Stimulated activated naive CD4-positive, alpha-beta T cell treated with Interleukin-2 at 50 U/mL for 16 hours (primary cell): Measurements from ENCODE around the gene MAP3K12.

Experiments
- DNase-seq: peaks from one replicate; lab custom pipeline; 2025; lab: John Stamatoyannopoulos, UW

MAP3K12 gene

DNA sequence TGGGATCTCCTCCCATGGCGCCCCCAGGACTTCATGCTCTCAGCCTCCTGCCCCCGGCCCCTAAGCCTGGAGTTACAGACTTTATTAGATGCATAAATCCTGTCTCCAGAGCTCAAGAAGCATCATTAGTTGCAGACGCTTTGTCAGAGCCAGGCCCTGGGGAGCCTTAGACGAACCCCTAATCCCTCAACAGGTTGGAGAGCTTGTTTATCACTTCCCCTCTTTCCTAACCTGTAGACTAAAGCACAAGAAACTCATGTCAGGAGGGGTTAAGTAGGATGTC is 8.3 kb upstream of the MAP3K12 start:
- no peak for DNase-seq

DNA sequence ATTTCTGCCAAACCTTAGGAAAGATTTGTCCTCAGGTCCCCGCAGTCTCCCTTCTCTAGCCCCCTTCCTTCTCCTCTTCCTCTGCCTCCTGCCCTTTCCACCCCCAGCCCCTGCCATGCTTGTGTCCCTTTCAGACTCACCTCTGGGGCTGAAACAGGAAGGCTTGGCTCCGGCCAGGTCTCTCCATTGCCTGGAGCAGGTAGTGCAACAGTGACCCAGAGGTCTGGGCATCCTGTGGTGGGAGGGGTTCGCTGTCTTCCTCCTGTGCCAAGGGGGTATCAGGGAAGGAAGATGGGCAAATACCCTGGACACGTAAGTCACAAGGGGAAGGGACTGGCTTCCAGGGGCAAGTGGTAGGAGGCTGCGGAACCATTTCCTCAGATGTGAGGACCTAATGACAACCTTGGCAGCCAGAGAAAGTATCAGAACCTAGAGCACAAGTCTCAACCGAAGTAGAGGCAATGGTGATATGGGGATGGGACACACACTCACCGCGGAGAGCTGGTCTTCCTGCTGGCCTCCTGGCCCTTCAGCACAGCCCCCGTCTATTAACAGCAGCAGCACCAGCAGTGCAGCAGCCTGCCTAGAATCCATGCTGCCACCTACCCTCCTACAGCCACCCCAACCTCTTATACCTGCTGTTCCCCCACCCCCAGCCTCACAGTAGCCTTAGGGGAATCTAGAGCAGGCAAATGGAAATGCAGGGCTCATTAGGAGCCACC is 7.8 kb upstream of the MAP3K12 start, which contains the start of gene NPFF:
NPFF (minus strand) TSS at position 604 of the 722 bp plus-strand sequence; CDS start at position 594, 10 bp downstream.
- DNase-seq, result no peak

DNA sequence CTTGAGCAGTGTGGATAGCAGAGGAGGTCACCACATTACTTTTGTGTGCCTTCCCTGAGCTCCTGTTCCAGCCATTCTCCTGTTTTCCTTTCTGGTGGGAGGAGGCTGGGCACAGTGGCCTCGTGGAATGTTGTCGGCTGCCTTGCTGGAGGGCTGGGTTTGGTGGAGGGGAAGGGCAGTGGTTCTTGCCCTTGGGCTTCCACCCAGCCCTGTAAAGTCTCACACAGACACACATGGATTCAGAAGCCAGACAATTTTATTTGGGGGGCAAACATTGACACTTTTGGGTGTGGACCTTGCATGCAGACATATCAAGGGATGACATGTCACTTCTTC is 7.2 kb upstream of the MAP3K12 start:
- no peak for DNase-seq

DNA sequence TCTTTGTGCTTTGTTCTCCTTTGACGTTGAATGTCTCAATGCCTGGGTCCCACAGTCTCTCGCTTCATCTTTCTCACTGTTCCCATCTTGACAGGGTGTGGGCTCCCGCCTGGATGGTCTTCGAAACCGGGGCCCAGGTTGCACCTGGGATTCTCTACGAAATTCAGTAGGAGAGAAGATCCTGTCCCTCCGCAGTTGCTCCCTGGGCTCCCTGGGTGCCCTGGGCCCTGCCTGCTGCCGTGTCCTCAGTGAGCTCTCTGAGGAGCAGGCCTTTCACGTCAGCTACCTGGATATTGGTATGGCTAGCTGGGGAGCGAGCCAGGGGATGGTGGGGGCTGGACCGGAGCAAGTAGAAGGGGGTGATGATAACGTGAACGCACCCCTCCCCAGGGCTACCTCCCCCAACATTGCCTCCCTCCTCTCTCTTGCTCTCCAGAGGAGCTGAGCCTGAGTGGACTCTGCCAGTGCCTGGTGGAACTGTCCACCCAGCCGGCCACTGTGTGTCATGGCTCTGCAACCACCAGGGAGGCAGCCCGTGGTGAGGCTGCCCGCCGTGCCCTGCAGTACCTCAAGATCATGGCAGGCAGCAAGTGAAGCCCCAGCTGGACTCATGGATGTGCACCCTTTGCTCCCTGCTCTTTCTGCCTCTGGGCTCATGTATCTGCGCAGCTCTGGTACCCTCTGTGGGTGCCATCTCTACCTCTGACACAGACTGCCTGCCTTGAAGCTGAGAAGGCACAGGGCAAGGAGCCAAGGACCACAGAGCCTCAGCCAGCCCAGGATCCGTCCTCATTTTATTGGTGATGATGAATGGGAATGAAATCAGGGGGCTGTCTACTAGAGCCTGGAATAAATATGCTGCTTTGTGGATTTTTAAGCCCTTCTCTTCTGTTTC is 6.5 kb upstream of the MAP3K12 start:
- no peak for DNase-seq

DNA sequence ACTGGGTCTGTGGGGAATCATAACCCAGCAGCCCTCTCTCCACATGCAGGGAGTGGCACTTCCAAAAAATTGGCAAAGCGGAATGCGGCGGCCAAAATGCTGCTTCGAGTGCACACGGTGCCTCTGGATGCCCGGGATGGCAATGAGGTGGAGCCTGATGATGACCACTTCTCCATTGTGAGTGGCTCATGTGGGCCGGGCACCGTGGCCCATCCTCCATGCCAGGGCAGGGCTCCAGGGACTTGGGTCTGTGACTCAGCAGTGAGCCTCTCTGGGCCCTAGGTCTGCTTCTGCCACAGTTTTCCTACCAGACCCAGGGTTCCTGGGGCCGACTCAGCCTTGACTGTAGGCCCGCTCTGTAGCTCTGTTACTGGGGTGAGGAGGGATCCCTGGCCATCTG is 5.8 kb upstream of the MAP3K12 start:
- no peak for DNase-seq

DNA sequence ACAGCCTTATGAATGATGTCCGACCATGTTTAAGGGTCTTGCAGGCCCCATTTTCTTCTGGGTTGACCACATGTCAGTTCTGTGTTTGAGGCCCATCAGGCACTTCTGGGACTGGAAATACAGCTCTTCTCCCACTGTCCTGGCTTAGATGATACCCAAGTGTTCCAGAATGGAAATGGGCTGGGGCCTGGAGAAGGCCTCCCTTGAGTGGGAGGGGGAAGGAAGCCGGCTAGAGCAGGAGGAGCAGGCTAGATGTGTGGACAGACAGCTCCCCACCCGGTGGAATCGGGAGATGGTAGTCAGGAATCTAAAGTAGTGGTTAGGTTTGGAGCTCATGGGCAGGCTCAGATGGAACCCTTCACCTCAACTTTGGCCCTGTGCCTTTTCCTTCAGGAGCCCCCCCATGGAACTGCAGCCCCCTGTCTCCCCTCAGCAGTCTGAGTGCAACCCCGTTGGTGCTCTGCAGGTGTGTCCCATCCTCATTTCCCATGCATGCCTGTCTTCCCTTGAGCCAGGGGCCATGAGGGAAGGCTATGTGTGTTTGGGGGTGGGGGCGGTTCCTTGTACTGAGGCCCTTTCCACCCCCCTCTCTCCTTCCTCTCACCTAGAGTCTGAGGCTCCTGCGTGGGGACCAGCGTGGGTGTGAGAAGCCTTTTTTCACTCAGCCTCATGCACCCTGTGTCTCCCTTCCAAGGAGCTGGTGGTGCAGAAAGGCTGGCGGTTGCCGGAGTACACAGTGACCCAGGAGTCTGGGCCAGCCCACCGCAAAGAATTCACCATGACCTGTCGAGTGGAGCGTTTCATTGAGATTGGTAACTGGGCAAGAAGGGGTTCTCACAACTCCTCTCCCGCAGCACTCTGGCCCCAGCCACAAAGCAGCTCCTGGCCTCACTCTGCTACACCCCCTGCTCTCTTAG is 5.0 kb upstream of the MAP3K12 start:
- DNase-seq, result no peak

DNA sequence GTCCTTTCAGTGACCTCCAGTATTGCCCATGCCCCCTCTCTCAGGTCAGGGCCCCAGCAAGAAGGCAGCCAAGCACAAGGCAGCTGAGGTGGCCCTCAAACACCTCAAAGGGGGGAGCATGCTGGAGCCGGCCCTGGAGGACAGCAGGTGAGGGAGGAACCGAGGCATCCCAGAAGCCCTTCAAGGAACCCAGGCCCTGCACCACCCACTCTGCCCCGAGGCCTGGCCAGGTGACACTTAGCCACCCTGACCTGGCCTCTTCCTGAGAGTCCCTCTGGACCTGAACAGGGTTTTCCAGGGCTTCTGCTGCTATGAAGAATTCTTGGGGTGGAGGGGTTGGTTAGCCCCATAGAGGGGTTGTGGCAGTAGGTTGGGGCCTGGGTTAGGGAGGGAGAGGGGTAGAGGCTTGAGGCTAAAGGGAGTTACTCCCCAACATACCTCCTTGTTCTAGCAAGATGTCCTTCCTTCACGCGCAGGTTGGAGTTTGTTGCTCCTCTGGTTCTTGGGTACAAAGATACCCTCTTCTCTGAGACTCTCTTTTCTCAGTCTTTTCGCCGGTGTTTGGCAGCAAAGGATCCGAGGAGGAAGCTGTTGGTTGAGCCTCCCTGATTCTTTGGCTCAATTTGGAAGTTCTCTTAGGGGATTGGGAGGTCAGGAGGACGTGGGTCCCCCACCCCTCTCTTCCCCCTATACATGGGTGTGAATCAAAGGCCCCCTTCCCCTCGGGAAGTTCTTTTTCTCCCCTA is 3.9 kb upstream of the MAP3K12 start:
- DNase-seq, result no peak

DNA sequence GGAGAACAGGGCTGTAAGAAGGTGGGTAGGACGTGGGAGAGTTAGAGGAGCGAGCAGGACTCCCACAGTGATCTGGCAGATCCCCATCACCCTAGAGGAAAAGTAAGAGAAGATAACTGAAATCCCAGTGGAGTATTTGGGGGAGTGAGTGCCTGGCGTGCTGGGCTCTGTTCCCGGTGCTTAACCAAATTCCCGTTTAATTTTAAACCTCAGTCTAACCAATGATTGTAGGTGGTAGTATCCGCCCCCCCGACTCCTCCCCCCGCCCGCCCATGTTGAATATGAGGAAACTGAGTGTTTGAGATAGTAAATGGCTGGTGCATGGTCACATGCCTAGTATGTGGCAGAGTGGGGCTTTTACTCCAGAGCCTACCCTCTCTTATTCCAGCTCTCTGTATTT is 3.1 kb upstream of the MAP3K12 start:
- no peak for DNase-seq

DNA sequence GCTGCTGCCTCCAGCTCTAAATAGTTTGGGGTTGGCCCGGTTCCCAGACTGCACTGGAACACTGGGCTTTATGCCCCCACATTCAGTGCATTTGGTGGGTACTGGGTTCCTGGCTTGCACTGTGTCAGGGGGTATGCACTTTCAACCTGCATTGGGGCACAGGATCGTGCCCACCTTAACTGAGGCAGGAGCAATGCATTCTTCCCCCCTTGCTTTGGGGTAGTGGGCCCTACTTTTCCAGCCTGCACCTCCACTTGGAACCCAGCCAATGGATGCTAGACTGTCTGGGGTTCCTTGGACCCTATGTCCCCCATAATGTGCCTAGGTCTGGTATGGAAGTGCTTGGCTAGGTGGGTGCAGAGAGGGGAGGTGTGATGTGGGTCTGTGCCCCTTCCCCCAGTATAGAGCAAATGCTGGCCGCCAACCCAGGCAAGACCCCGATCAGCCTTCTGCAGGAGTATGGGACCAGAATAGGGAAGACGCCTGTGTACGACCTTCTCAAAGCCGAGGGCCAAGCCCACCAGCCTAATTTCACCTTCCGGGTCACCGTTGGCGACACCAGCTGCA is 2.4 kb upstream of the MAP3K12 start:
- no peak for DNase-seq

DNA sequence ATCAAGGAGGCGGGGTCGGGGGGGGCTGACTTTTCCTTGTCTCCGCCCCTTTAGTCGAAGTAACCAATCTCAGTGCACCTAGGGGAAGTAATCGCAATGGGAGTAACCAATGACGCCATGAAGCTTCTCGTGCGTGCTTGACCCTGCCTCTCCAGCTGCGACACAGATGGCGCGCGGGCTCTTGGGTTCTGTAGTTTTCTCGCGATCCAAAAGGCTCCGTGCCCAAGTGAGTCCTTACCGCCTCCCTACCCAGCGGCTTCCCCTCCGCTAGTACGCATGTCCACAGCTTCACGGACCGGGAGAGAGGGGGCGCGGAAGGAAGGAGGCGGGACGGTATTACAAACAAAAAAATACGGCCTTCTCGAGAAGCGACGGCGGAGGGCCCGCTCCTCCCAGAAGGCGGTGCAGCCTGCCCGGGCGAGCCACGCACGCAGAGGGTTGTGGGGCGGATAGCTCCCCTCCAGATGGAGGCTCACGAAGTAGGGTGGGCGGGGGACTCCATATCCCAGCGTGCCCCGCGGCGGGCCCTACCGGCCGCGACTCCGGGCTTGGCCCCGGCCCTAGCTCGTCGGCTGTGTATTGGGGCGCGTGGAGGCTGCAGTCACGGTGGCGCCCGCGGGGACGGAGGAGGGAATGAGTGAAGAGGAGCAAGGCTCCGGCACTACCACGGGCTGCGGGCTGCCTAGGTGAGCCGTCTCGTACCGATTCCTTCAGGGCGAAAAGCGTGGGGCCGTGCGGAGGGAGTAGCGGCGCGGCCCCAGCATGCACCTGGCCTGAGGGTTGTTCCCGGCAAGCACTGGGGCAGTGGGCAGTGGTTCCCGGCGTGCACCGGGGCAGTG is 1.7 kb upstream of the MAP3K12 start, which contains the start of gene TARBP2:
TARBP2 (plus strand) TSS at position 508 of the 839 bp plus-strand sequence; CDS start at position 634, 126 bp downstream.
- DNase-seq, result peak; percentile 98

DNA sequence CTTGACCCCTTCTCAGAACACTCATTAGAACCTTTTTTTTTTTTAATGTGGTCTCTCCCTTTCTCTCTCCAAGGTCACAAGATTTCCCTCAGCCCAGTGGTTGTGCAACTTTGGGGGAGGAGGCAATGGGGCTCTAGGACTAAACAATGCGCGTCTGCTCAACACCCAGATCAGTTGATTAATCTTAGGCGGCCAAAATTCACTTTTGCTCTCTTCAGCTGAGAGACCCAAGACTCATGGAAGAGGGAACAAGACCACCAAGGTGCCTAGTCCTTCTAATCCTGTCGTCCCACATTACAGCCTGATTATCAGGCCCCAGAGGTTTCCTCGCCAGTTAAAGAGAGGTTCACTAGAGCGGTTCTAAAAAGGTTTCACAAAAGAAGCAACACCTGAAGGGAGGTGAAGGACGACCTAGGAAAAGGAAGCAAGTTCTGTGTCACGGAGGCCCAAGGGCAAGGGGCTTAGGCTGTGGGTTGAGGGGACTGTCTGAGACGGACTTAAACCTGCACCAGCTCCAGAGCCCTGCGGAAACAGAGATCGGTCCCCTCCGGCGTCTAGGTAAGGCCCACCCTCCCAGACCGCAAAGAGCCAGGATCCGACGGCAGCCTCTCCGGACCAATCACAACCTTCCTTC is 1.0 kb upstream of the MAP3K12 start:
- DNase-seq, result no peak

DNA sequence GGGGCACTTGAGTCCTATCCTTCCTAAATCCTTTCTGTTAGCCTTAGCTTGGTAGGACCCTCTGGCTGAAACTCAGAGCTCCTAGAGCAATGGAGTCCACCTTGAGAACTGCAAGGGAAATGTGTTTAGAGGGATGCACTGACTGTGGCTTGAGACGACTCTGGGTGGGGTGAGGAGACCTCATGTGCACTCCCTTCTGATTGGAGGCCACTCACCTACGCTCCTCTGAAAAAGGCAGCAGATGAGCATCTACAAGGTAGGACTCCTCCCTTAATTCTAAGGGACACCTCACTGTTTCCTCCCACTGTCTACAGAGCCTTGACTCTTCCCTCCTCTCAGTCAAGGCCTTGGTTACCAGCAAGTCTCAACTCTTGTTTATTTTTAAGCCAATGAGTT is 1.0 kb downstream of the MAP3K12 start:
- no peak for DNase-seq

DNA sequence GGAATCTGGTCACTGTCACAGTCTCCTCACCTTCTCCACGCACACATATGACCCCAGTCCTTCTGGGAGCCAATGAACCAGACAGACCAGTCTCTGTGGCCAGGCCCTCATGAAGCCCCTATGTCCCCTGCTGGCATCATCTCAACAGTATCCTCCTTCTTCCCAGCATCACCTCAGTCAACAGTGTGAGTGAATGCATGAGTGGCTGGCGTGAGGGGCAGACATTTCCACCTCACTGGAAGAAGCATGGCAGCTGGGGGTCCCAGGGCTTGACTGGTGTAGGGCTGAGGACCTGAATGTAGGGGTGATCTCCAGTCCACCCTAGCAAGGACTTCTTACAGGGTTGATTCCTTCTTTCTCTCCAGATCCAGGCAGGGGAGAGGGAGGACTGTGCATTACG is 1.8 kb downstream of the MAP3K12 start:
- no peak for DNase-seq

DNA sequence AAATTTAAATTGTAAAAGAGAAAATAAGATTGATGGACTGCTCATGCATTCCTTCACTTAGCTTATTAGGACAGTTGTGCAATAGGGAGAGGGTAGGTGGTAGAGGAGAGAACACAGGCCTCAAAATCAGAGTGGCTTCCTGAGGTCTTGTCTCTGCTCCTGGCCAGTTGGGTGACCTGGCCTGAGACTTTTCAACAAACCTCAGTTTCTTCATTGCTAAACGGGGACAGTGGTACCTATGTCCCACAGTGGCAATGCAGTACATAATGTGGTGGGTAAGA is 2.6 kb downstream of the MAP3K12 start:
- no peak for DNase-seq

DNA sequence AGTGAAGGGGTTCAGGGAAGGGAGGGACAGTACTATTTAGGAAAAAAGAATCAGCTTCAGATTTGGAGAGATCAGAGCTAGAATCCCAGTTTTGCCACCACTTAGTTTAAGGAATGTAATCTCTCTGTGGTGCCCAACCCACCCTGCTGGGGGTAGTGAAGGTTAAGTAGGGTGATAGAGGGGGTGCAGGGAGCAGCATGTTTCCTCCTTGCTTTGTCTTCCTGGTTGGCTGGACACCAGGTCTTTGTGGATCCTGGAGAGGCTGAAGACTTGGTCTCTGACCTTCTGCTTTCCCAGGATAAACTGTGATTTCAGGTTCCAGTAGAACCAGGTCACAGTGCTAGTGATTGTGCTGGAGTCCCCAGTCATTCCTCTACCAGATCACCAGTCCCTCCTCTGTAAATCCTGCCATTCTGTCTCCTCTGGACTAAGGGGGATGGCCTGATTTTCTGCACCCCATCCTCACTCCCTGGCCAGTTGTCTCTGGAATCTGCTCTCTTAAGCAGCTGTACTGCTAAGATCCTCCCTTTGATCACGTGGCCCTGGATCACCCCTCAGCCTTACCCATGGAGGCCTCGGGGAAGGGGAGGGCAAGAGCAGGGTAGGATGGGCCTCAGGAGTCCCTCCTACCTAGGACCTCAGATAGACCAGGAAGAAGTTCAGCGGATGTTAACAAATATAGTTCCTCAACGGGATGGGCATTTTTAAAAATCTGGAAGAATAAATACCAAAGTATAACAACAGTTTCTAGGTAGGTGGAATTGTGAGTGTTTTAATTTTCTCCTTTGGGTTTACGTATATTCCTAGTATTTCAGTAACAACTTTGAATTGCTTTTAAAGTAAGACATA is 3.1 kb downstream of the MAP3K12 start:
- no peak for DNase-seq

DNA sequence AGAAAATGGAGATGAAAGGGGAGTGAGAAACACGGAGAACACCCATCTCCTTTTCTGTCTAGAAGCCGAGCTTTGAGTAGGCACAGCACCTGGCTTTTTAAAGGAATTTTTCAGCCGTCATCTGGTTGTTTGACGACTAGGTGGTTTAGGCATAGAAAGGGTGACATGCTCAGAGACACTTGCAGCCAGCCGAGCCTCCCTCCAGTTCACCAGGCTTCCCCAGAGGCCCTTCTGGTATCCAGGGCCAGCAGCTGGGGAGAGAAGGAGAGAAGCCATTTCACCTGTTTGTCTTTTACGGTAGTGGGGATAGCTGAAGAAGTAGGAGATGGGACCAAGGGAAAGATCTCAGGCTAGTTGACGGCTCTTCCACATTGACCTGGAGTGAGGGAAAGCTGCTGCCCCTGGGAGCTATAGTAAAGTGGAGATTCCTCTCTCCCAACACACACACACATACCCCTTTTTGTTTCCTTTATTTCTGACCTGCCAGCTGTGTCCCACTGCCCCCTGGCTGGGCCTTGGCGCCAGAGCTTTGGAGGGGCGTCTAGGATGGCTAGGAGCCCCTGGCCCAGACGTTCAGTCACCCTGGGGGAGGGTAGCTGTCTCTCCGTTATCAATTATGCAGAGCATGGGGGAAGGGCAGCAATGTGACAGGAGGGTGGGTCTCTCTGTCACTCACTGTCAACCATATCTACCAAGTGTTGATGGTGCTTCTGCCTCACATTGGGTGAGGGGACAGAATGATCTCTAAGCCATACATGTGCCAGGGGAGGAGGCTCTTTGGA is 5.5 kb downstream of the MAP3K12 start:
- DNase-seq, result no peak

DNA sequence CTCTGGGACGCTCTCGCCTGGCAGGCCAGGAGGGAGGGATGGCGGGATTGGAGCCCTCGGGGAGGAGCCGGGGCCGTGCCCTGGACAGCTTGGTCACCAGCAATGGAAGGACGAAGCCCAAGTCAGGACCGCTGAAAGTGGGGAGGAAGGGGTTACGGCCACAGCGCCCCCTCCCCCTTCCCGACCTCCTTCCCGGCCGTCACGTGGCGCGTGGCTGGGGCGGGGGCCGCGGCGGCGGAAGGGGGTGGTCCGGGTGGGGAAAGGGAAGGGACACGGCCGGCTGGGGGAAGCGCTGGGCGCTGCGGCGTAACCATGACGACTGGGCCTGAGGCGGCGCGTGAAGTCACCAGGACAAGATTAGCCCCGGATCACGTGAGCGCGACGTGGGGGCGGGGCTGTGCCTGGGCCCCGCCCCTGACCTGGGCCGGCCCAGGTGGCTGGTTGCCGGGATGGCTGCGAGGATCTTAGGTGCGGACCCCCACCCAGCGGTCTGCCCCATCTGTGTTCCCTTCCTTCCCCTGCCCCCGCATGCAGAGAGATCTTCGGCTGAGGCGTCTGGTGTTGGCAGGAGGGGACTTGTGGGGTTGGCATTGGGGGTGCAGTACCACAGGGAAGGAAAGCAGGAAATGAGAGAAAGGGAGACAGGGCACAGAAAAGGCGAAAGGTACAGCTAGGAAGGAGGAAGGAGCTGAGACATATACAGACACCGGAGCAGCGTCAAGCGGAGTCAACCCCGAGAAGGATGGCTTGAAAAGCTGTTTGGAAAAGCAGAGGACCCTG is 6.2 kb downstream of the MAP3K12 start:
- peak; percentile 82 for DNase-seq

DNA sequence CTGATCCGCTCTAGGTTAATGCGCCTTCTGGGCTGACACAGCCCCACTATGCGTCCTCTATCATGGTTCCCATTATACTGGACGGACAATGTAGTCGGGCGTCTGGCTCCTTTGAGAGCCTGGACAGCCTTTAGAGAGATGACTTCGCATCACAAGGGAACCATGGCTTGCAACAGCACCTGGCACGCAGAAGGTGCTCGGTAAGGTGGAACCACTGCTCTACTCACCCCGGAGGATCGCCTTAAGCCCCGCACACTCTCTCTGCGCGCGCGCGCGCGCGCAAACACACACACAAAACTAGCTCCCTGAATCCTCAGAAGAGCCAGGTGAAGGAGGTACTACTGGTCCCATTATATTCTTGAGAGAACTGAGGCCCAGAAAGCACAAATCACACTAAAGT is 7.1 kb downstream of the MAP3K12 start:
- no peak for DNase-seq
